Measurements from ENCODE around the gene DAGLB.
"Not testable (repeated sequence)": the region's sequence is repeated elsewhere in the genome, so short reads cannot be mapped to it uniquely, and the experiment has no call there.

The DAGLB gene

GRCh38 chr7:6397759-6398495, 49.8 kb downstream of the DAGLB start:
- DNase-seq, result not testable (repeated sequence)

GRCh38 chr7:6395898-6396595, 51.7 kb downstream of the DAGLB start:
- DNase-seq, result no peak

DNA sequence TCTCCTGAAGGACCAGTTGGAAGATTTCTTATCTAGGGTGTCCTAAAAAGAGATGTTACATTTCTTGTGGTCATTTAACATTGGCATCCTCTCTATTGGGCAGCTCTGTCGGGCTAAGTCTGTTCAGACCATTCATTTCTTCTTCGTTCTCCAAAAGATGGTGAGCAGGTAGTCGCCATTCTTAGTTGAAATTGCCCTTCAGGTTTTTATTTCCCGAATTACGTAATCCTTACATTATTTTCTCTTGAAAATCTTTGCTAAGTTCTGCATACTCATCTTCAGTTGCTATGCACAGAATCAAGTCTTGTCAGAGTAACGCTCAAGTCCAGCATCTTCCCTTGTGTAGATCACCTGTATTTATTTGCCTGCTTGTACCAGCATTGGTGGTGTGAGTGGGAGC, 53.6 kb downstream of the DAGLB start:
- no peak for DNase-seq

DNA sequence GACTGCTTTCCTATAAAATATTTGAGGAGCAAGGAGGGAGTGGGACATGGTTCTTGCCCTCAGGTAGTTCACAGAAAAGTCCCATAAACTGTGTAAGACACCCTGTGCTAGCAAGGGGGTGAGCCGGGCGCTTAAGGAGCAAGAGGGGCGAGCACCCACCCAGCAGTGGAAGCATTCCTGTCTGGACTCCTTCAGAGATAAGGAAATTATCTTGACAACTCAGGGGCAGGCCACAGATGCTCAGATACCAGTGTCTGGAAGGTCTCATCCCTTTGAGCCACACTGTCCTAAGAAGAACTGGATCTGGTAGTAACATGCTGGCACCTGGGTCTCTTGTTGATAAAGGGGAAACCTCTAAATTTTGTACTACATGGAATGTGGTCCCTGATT, 54.1 kb downstream of the DAGLB start:
- no peak for DNase-seq

DNA sequence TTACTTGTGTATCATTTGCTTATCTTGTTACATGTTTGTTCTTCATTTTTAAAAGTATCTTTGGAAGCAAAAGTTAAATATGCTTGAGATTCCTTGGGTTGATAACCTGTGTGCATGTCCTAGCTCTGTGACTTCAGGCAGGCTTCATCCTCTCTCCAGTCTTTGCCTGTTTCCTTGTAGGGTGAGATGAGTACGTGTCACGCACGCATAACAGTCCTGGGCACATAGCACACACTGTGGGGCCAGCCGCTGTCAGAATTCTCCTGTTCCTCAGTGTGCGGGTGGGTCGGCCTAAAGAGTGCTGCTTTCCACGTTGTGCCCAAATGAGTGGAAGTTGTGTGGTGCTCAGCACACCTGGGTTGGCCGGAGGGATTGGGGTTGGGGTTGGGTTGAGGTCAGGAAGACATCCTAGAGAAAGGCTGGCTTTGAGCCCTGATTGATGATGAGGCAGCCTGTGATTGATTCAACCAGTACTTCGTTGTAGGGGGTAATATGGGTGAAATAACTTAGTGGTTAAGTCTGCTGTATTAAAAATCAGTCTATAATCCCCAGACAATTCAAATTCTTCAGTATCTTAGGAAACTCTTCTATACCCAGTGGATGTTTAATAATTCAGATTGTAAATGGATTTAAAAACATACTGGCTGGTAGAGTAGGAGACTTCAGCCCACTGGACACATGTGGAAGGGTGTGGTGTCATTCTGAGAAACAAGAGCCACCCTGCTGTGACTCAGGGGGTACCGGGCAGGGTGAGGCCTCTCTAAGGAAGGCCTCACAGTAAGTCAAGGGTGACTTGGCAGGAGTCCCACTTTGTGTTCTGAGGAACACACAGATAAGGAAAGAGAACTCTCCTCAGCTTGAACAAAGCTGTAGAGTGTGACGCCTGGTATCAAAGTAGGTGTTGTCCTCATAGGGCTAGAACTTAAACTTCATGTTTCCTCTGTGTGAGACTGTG, 54.8 kb downstream of the DAGLB start:
- no peak for DNase-seq

GRCh38 chr7:6389728-6390127, 58.0 kb downstream of the DAGLB start:
- DNase-seq, result no peak

- DNase-seq, result no peak
Observed at GRCh38 chr7:6387734-6388294, 59.9 kb downstream of the DAGLB start.

GRCh38 chr7:6386779-6387178, 61.0 kb downstream of the DAGLB start:
- DNase-seq, result no peak

DNA sequence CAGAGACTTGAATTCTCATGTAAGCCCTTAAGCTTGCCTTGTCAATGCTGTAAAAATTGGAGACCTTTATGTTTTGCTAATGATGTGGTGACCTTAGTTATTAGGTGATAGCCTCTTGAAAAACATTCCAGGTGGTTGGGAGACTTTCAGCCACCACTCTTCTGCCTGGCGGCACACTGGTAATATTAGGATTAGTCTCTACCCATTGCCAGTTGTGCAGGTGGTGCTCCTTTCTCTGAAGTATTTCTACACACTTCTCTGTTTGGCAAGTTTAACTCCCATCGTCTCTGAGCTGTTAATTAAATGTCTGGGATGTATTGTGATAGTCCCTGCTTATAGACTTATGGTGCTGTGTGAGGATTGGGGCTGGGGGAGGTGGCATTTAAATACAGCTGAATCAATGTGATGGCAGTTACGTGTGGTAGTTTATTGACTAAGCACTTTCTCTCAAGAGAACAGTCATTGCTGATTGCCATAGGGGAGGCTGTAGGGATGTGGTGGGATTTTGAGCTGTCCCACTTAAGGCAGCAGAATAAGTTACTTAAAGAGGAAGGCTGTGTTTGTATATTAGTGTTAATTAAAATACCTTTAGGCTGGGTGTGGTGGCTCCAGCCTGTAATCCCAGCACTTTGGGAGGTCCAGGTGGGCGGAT, 61.7 kb downstream of the DAGLB start:
- DNase-seq, result no peak

- no peak for DNase-seq
Observed at GRCh38 chr7:6385110-6385781, 62.5 kb downstream of the DAGLB start.

DNA sequence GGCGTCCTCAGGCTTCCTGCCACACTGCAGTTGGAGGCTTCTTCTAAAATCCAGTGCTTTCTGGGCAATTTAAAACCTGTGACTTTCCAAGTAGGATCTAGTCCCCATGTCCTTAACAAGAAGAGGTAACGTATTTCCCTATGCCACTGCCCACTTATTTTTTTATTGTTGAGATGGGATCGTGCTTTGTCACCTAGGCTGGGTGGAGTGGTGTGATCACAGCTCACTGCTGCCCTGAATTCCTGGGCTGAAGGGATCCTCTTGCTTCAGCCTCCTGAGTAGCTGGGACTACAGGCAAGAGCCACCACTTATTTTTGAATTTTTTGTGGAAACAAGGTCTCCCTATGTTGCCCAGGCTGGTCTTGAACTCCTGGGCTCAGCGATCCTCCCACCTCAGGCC, 63.4 kb downstream of the DAGLB start:
- no peak for DNase-seq

DNA sequence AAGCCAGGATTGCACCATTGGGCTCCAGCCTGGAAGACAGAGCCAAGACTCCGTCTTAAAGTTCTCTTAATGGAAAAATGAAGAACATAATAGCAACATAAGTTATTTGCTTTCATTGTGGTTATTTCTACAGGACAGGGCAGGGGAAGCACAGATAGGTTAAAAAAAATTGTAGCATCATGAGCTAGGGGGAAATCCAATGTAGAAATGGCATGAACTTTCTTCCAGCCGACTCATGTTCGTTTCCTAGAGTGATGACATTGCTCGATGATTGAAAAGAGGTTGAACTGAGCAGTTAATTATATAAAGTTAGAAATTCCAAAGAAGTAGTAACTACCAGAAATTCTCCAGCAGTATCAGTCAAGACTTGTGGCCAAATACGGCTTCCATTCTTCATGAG, 64.9 kb downstream of the DAGLB start:
- DNase-seq, result no peak

- not testable (repeated sequence) for DNase-seq
Observed at GRCh38 chr7:6381846-6382245, 65.9 kb downstream of the DAGLB start.

DNA sequence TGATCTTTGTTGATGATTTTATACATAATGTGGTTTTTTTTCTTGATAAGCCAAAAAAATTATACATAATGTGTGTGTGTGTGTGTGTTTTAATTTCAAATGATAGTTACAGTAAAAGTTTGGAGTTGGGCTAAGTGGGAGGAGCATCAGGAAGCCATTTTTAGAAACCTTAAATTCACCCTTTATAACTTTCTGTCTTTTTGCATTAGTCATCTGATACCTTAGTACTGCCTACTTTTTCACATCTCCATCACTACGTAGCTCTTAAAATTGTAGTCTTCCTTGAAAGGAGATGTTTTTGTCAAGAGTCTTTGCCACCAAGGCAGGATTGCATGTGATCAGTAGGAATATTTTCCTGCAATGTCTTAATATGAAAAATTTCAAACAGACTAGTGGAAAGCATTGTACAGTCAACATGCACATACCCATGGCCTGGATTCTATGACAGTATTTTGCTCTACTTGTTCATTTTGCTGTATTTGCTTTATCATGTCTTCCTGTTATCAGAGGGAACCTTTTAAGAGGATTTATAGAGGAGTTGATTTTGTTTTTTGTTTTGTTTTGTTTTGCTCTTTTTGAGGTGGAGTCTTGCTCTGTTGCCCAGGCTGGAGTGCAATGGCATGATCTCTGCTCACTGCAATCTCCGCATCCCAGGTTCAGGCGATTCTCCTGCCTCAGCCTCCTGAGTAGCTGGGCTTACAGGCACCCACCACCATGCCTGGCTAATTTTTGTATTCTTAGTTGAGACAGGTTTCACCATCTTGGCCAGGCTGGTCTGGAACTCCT, 67.3 kb downstream of the DAGLB start:
- no peak for DNase-seq

DNA sequence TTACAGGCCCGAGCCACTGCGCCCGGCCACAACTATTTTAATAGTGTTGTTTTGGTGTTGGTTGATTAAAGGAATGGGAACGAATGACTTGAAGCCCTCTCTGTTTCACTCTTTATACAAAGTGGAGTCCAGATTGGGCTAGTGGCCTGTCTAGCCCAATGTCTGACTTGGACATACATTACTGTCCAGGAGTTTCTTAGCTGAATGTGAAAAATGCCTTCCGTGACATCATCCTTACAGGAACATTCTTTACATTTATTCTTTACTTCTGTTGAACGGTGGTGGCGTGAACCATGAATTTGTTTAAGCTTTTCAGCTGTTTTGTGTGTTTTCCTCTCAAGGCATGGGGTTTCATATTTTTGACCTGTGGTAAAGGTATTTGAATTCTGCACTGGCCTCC, 67.9 kb downstream of the DAGLB start:
- no peak for DNase-seq

DNA sequence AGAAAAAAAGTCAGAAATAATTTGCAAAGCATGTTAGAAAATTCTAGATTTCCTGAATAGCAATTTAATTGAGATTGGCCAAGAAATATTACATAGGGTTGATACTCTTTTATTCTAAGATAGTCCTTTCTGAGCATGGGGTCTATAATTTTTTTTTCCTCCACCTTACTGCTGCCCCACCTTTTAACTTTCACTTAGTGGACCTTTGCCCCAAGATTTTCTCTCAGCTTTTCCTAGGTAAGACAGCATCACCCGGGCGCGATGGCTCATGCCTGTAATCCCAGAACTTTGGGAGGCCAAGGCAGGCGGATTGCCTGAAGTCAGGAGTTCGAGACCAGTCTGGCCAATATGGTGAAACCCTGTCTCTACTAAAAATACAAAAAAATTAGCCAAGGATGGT, 69.2 kb downstream of the DAGLB start:
- DNase-seq, result not testable (repeated sequence)

DNA sequence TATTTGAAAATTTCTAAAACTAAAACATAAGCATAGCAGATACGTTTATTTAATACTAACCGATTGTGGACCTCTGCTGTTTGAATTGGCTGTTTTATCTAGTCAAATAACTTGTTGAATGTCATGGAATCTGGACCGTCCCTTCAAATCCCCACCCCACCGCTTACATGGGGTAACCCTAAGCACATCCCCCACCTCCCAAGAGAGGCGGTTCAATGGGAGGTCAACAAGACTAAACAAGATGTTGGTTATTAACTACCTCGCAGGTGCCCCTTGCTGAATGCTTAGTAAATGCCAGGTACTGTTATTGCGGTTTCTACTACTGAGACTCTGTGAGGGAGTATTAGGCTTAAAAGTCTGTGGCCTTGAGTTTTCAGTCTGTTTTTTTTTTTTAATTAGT, 70.9 kb downstream of the DAGLB start:
- DNase-seq, result no peak

DNA sequence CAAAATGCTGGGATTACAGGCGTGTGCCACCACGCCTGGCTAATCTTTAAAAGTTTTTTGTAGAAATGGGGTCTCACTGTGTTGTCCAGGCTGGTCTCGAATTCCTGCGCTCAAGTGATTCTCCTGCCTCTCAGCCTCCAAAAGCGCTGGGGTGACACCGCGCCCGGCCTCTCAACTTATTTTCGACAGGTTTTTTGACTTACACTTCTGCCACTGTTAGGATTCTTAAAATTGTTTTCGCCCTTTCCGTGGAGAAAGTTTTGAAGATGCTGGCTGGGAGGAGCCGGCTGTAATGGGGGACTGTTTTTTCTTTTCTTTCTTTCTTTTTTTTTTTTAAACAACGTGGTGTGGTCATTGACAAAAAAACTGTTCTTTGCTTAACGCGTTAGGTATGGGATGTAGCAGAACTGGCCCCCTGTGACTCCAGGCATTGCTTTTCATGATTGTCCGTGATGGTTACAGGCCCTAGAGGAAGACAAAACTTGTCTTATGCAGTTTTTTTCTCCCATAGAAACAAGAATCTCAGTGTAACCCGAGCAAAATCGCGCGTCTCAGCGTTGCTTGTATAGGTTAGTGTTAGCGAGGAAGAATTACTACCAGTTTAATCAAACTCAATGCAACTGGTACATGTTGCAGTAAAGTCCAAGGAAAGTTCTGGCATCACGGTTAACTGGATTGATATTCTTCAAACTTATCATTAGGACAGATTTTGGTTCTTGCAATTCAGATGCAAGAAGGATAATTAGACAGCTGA, 72.2 kb downstream of the DAGLB start:
- DNase-seq, result no peak

DNA sequence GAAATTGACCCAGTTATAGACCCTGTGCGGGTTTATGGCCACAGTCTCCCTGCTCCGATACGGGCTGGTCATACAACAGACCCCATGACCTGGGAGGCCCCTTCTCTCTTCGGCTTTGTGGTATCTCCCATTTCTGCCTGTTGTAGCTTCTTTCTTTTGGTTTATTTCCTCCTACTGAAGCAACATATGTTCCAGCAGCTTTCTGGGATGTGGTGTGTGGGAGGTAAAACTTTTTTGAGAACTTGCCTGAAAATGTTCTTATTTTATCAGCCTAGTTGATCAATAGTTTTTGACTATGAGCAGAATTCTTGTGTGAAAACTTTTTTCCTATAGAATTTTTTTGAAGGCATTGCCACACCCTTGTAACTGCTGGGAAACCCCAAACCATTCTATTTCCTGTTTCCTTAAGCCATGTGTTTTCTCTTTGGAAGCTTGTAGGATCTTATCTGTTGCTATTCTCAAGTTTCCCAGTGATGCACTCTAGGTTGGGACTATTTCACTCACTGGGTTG, 80.0 kb downstream of the DAGLB start:
- DNase-seq, result no peak

- no peak for DNase-seq
Observed at GRCh38 chr7:6365451-6365850, 82.3 kb downstream of the DAGLB start.
